ENCODE results near the gene SCNN1A.

GRCh38 chr12:6424008-6424347, 48.6 kb upstream of the SCNN1A start:
- TF ChIP-seq TAF1 (IDR thresholded peaks at IDR 0.05; ENCODE audit: borderline replicate concordance, insufficient read depth, low read length) (no peak), POLR2AphosphoS5 (IDR thresholded peaks at IDR 0.05; ENCODE audit: low read depth, low read length) (no peak)

Data from PFSK-1 (cell line).